Measurements from ENCODE around the gene GLE1.

- TF ChIP-seq CTCF (IDR thresholded peaks at IDR 0.05) (no peak), ZFX (IDR thresholded peaks at IDR 0.05; ENCODE audit: borderline replicate concordance) (no peak)
These were observed 71.0 kb downstream of the GLE1 start for GRCh38 chr9:128575469-128575868.

Measured in 22Rv1 (cell line).